ENCODE measurements around the gene PLP2.

The PLP2 gene

GRCh38 chrX:49187526-49187925, 15.8 kb downstream of the PLP2 start:
- peak overlapping the region; percentile 76; the same call in 1 of the 2 replicates for H3K9ac ChIP-seq (ENCODE audit: low read depth, low read length)
- no peaks in the 10 kb centered on the region for H3K9me3 ChIP-seq (ENCODE audit: control insufficient read depth, insufficient read depth, low read length)
- no peaks in the 10 kb centered on the region; the same call in 1 of the 2 replicates for H3K36me3 ChIP-seq (ENCODE audit: insufficient read depth, low read length)
- peaks cover 8% of the 10 kb centered on the region; the same call in 1 of the 2 replicates for H3K4me1 ChIP-seq (ENCODE audit: insufficient read depth, low read length)

GRCh38 chrX:49188468-49189076, 16.9 kb downstream of the PLP2 start:
- Histone ChIP-seq H3K36me3 (ENCODE audit: insufficient read depth, low read length) (no peaks in the 10 kb centered on the region), H3K9ac (ENCODE audit: low read depth, low read length) (no peak overlapping the region), H3K9me3 (ENCODE audit: control insufficient read depth, insufficient read depth, low read length) (no peaks in the 10 kb centered on the region), H3K4me1 (ENCODE audit: insufficient read depth, low read length) (peaks cover 8% of the 10 kb centered on the region; the same call in 1 of the 2 replicates)

DNA sequence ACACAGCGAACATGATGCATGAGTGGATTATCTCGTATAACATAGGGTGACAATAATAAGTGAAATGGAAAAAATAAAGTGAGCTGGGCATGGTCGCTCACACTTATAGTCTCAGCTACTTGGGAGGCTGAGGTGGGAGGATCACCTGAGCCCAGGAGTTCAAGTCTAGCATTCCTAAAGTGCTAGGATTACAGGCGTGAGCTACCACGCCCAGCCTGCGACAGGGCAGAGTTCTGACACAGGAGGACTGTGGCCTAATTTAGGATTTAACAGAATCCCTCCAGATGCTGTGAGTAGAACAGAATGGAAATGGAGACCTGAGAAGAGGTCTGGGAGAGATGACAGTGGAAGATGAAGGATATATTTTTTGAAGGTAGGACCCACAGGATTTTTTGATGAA, 17.9 kb downstream of the PLP2 start:
- Histone ChIP-seq H3K4me1 (ENCODE audit: insufficient read depth, low read length) (peaks cover 8% of the 10 kb centered on the region; the same call in 1 of the 2 replicates), H3K36me3 (ENCODE audit: insufficient read depth, low read length) (no peaks in the 10 kb centered on the region), H3K9ac (ENCODE audit: low read depth, low read length) (no peak overlapping the region; the same call in 1 of the 2 replicates), H3K9me3 (ENCODE audit: control insufficient read depth, insufficient read depth, low read length) (no peaks in the 10 kb centered on the region)

DNA sequence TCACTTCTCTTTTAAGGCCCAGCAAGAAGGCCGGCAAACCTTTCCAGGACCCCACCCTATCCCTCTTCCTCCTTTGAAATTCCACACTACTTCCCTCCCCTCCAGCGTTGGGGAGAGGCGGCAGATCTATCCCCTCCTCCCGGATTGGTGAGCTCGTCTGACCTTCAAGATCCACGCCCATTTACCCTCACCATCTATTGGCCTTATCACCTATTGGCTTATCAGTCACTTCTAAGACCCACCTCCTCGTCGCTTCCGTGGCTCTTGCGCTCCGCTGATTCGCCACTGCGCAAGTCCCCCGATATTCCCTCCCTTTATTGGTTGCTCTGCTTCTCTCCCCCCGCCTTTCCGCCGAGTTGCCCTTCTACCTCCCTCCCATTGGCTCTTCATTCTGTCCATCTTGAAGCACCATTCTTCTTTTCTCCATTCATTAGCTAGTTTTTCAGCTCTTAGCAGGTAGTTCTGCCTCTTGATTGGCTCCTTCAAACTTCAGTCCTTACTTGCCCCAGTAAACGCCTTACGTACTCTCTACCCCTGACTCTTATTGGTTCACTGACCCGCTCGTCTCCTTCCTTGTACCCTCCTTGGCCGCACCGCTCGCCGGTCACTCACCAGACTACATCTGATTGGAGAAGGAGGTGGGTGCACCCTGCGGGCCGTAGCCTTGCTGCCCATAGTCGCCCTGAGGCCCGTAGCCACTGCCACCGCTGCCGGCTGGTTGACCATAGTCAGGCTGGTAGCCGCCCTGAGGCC, 19.3 kb downstream of the PLP2 start:
- peaks cover 8% of the 10 kb centered on the region; the same call in 1 of the 2 replicates for H3K4me1 ChIP-seq (ENCODE audit: insufficient read depth, low read length)
- H3K36me3 ChIP-seq (ENCODE audit: insufficient read depth, low read length), result no peaks in the 10 kb centered on the region
- peak overlapping the region; percentile 69 for H3K9ac ChIP-seq (ENCODE audit: low read depth, low read length)
- no peaks in the 10 kb centered on the region for H3K9me3 ChIP-seq (ENCODE audit: control insufficient read depth, insufficient read depth, low read length)

- Histone ChIP-seq H3K4me1 (ENCODE audit: insufficient read depth, low read length) (peaks cover 8% of the 10 kb centered on the region; the same call in 1 of the 2 replicates), H3K9ac (ENCODE audit: low read depth, low read length) (peak overlapping the region; percentile 69), H3K36me3 (ENCODE audit: insufficient read depth, low read length) (no peaks in the 10 kb centered on the region), H3K9me3 (ENCODE audit: control insufficient read depth, insufficient read depth, low read length) (no peaks in the 10 kb centered on the region)
Observed at GRCh38 chrX:49191574-49192011, 19.9 kb downstream of the PLP2 start.

DNA sequence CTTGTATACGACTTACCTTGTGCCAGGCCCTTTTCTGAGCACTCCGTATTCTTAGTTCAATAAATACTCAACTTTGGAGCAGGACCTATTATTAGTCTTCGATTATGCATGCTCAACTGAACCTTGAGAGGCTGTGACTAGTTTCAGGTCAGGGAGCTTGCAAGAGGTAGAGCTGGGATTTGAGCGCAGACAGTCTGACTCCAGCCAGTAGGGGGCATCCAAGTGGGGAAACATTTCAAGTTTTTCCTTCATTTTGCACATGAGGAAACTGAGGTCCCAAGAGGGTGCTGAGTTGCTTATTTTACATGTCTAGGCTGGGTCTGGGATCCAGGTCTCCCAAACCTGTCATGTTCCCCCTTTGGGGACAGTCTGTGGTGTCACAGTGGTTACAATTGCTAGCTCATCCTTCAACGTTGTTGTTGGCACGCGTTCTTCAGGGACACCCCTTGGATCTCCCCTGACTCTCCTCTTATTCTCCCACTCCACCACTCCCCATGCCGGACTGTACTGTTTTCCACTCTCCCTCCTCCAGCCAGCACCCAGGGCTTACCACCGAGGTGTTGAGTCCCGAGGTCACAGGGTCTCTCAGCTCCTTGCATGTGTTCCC, 21.1 kb downstream of the PLP2 start:
- Histone ChIP-seq H3K4me1 (ENCODE audit: insufficient read depth, low read length) (peaks cover 5% of the 10 kb centered on the region), H3K9ac (ENCODE audit: low read depth, low read length) (no peak overlapping the region), H3K9me3 (ENCODE audit: control insufficient read depth, insufficient read depth, low read length) (no peaks in the 10 kb centered on the region), H3K36me3 (ENCODE audit: insufficient read depth, low read length) (no peaks in the 10 kb centered on the region)

- Histone ChIP-seq H3K4me1 (ENCODE audit: insufficient read depth, low read length) (peaks cover 7% of the 10 kb centered on the region), H3K36me3 (ENCODE audit: insufficient read depth, low read length) (no peaks in the 10 kb centered on the region), H3K9me3 (ENCODE audit: control insufficient read depth, insufficient read depth, low read length) (no peaks in the 10 kb centered on the region), H3K9ac (ENCODE audit: low read depth, low read length) (no peak overlapping the region)
Observed at GRCh38 chrX:49193542-49193964, 21.9 kb downstream of the PLP2 start.

GRCh38 chrX:49197543-49198087, 25.9 kb downstream of the PLP2 start:
- Histone ChIP-seq H3K9ac (ENCODE audit: low read depth, low read length) (no peak overlapping the region), H3K9me3 (ENCODE audit: control insufficient read depth, insufficient read depth, low read length) (no peaks in the 10 kb centered on the region), H3K36me3 (ENCODE audit: insufficient read depth, low read length) (no peaks in the 10 kb centered on the region), H3K4me1 (ENCODE audit: insufficient read depth, low read length) (peaks cover 9% of the 10 kb centered on the region)

GRCh38 chrX:49198540-49199314, 27.0 kb downstream of the PLP2 start:
- H3K9ac ChIP-seq (ENCODE audit: low read depth, low read length), result peak overlapping the region; percentile 54; the same call in 1 of the 2 replicates
- no peaks in the 10 kb centered on the region for H3K36me3 ChIP-seq (ENCODE audit: insufficient read depth, low read length)
- H3K4me1 ChIP-seq (ENCODE audit: insufficient read depth, low read length), result peaks cover 9% of the 10 kb centered on the region
- no peaks in the 10 kb centered on the region for H3K9me3 ChIP-seq (ENCODE audit: control insufficient read depth, insufficient read depth, low read length)

- no peaks in the 10 kb centered on the region for H3K9me3 ChIP-seq (ENCODE audit: control insufficient read depth, insufficient read depth, low read length)
- H3K9ac ChIP-seq (ENCODE audit: low read depth, low read length), result peak overlapping the region; percentile 54; the same call in 1 of the 2 replicates
- H3K4me1 ChIP-seq (ENCODE audit: insufficient read depth, low read length), result peaks cover 9% of the 10 kb centered on the region
- no peaks in the 10 kb centered on the region for H3K36me3 ChIP-seq (ENCODE audit: insufficient read depth, low read length)
Observed at GRCh38 chrX:49199315-49199595, 27.6 kb downstream of the PLP2 start.

GRCh38 chrX:49199906-49200771, 28.4 kb downstream of the PLP2 start, which contains the start of gene SYP:
Gene SYP, minus strand, starts transcription at chrX:49200193. Its CDS starts 7 bp downstream, at chrX:49200186.
- Histone ChIP-seq H3K36me3 (ENCODE audit: insufficient read depth, low read length) (no peaks in the 10 kb centered on the region), H3K9me3 (ENCODE audit: control insufficient read depth, insufficient read depth, low read length) (no peaks in the 10 kb centered on the region), H3K4me1 (ENCODE audit: insufficient read depth, low read length) (peaks cover 9% of the 10 kb centered on the region), H3K9ac (ENCODE audit: low read depth, low read length) (peak within 1 kb of the TSS; percentile 54)

GRCh38 chrX:49202022-49202421, 30.3 kb downstream of the PLP2 start:
- peaks cover 9% of the 10 kb centered on the region for H3K4me1 ChIP-seq (ENCODE audit: insufficient read depth, low read length)

GRCh38 chrX:49203536-49203935, 31.8 kb downstream of the PLP2 start:
- Histone ChIP-seq H3K4me1 (ENCODE audit: insufficient read depth, low read length) (peaks cover 2% of the 10 kb centered on the region; the same call in 1 of the 2 replicates), H3K9ac (ENCODE audit: low read depth, low read length) (no peak overlapping the region), H3K9me3 (ENCODE audit: control insufficient read depth, insufficient read depth, low read length) (no peaks in the 10 kb centered on the region), H3K36me3 (ENCODE audit: insufficient read depth, low read length) (no peaks in the 10 kb centered on the region)

More at GRCh38 chrX:49202022-49202421, 30.3 kb downstream of the PLP2 start:
- no peaks in the 10 kb centered on the region for H3K36me3 ChIP-seq (ENCODE audit: insufficient read depth, low read length)
- H3K9me3 ChIP-seq (ENCODE audit: control insufficient read depth, insufficient read depth, low read length), result no peaks in the 10 kb centered on the region
- no peak overlapping the region for H3K9ac ChIP-seq (ENCODE audit: low read depth, low read length)

All from ES-I3 (cell line).